DMS114 treated with DMSO at 0.1 percent for 48 hours (cell line): Measurements from ENCODE around the gene ELP4.

Source experiments
- DNase-seq: peaks from one replicate; lab custom pipeline; 2025; ENCODE audit not compliant: unreplicated experiment; lab: John Stamatoyannopoulos, UW

The ELP4 gene

DNA sequence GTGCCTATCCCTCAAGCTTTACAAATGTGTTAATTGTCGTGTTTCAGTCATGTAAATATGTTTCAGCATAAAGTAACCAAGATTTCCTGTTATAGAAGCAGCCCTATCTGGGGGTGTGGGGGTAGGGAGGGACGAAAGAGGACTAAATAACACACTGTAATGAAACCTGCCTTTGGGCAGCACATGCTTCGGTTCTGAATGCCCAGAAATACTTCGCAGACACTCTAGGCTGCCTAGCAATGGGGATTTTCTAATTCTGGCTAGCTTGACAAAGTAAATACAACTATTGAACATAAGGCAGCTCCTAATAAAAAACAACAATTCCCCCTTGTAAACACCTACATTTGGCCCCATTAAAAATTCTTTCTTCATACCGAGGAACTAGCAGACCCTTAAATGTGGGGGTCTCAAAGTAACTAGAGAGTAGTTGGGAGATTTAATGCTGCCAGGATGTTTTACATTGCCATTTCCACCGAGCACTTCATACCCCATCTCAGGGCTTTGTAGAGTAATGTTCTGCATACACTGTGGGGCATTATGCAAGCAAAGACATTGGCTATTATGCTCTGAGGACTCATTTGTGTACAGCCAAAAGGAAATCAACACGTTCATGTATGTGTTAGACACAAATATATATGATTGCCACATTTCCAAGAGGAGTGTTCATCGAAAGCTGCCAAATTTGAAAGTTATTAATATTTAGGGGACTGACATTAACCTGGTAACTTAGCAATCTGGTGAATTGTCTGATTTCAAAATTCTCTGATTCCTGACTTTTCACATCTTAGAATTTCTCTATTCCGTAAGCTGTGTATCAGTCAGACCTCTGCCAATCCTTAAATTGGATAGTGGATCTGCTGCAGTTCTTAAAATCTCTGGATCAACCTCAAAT is 259.4 kb downstream of the ELP4 start:
- no peak for DNase-seq

DNA sequence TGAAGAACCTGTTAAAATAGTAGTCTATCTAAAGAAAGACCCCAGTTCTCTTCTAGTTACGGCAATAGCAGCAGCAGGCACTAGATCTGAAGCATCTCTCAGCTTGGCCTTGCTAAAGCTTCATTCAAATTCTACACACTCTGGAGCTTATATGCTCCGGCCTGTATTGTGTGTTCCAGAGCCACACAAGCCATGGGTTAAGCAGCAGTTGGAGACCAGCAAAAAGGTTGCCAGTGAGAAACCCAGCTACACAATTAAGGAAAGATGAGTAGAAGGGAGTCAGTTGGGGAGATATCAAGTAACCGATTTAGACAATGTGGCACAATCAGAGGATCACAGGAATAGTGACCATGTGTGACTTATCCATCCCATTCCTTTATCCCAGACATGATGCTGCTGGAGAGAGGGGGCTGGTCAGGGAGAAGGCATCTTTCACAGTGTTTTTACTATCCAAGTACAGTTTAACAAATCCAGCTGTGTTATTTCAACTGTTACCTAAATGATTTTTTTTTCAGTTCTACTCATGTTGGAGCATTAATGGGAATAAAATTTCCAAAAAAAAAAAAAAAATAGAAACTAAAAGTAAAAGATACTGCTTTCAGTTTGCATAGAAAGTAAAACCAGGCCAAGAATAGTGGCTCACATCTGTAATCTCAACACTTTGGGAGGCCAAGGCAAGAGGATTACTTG is 260.6 kb downstream of the ELP4 start:
- no peak for DNase-seq

DNA sequence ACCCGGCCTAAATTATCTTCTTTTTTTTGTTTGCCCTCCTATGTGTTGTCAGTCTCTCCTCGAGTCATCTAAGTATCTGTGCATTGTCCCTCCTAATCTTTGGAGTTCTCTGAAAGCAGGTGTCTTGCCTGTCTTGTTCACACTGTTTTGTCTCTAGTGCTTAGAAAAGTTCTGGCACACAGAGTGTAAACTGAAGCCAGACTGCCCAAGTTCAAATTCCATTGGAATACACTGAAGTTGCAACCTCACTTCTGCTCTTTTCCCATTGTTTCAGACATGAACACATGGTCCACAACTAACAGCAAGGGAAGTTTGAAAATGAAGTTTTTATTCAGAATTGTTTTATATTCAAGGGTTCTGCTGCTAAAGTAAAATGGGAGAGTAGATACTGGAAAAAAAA is 262.8 kb downstream of the ELP4 start:
- DNase-seq: no peak

DNA sequence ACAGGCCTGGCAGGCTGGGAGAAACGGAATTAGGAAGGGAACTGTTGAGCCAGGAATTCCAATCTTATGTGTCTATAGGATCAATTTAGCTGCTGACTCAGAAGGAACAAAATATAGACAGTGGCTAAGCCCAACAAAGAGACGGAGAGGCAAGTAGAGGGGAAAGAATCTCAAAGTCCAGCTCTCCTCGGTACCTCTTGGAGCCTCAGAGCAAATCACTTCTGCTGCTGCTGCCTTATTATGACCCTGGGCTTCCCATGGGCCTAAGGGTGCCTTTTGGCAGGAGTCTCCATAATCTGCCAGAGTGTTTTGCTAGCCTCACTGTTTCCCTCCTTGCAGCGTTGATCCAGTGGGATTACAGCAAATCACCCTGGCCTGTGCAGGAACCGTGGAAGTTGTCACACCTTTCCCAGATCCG is 269.8 kb downstream of the ELP4 start:
- DNase-seq: no peak

DNA sequence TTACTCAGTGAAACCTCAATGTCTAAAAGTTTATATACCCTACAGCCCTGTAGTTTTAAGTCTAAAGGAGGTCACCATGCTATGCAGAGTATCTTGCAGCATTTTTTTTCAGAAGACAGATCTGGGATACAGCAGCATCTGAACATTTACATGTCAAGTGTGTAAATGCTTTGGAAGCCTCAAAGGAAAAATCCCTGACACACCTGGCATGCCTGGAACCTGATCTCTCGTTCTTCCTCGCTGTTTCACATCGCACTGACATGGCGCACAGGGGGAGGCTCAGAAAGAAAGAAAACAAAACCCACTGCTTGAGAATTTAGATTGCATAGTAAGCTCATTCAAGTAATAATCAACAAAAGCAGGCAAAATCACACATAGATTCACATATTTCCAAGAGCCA is 270.5 kb downstream of the ELP4 start:
- no peak for DNase-seq

DNA sequence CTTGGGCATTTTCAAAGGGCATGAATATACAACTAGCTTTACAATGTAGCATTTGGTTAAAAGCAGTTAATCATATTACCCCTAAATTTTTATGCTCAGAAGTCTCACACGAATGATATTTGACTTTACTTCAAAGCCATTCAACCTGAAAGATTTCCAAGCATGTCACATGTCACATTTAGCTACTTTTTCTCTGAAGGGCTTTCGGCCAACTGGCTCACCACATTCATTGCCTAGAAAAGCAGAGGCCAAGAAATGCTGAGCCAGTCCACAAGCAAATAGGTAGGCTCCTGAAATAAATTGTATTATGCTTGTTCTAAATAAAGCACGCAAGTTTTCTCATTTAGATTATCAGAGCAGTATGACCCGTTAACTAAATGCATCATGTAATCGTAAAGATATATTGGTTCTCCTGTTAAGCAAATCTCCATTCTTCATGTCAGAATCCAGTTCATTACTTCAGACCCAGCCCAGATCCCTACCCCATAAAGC is 271.0 kb downstream of the ELP4 start:
- DNase-seq: no peak

DNA sequence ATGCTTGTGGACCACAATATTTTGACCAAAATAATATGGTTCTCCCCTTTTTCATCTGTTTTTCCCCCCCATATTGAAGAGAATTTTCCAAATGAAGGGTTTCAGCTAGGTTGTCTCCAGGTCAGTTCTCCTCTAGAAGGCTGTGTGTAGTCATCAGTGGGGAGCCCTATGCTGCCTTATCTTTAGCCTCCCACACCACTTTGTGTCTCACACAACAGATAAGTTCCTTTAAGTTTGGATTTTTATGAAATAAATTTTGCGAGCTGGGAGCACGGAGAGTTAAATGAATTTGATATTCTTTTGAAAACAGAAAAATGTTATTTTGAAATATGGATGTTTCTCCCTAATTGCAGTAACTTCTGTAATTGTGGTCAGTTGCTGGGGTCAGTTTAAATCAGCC is 272.7 kb downstream of the ELP4 start:
- DNase-seq: no peak

DNA sequence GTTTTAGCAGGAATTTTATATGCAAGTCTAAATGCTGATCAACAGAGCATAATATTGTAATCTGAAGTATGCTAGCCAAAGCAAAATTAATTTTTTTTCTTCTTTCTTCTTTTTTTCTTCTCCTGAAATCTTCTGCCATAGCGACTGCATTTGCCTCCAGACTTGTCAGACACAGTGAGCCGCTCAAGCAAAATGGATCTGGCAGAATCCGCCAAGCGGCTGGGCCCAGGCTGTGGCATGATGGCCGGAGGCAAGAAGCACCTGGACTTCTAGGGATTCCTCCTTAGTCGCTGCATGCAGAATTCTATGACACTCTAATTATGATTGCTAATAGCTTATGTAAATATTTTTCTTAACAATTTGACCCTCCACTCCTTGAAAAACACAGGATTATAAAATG is 273.7 kb downstream of the ELP4 start:
- no peak for DNase-seq

DNA sequence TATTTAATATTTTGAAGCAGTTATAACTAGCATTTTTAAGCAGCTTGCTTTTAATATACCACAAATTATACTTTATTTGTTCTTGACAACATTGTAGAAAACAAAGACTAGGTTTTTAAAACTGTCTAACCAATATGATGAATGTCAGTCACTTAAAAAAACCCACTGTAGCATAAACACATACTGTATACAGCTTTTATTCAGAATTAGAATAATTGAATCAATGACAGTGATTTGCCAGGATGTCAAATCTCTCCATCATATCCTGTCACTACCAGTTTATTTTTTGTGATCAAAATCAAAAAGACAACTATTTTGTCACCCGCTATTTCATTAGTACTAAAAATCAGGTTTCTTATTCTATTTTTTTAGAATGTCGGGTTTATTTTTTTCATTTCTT is 275.0 kb downstream of the ELP4 start:
- DNase-seq: no peak

DNA sequence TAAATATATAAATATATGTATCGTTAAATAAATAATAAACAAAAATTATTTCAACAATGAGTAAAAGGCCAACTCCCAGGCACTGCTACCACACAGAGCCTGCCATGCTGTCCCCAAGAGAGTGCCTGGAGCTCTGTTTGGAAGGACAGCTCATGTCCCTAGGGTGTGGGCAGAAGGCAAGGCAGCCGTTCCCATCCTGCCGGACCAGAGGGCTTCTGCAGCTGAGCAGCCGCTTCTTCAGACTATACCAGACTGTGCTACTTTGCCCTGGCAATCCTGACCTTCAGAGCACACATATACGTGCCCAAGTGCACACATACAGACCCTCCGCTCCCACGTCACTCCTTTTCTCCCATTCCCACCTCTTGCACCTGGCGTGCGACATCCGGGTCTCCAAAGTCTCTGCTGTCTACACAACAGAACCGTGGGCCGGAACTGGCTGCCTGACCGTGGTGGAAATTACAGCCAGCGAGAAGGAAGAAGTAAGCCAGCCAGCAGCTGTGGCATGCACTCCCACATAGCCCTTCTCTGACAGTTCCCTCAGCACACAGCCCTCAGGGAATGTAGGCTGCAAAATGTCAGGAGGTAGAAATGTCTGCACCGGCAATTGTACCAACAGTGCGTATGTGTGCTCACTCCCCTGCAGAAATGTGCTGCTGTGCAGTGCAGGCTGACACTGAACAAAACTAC is 277.6 kb downstream of the ELP4 start:
- DNase-seq: peak; percentile 86

DNA sequence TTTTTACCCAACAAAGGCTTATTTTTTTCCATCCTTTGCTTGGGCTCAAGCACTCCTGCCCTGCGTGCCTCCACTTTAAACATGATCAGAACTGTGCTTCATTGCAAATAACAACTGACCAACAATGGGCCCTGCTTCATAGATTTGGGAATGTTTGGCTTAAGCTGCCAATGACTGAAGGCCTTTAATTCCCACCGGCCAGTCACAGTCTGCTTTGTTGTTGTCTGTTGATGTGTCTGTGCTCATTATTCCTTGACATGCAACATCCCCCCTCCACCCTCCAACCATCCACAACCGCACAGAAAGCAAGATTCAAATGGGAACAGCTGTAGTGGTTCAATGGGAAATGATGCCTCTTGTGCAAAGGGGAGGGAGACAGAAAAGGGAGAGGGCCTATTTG is 278.5 kb downstream of the ELP4 start:
- DNase-seq: peak; percentile 78

DNA sequence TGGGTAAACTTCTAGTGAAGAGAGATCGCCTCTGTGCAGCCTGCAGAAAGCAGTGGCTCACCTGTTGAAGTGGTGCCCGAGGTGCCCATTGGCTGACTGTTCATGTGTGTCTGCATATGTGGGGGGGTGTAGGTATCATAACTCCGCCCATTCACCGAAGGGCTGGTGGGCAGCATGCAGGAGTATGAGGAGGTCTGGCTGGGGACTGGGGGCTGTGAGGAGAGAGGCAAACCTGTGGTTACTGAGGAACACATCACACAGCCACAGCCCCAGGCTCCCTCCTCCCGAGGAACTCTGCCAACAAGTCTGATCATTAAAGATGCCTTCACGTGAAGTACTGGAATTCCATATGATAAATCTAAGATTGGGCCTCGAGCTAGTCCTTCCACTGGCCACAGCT is 281.1 kb downstream of the ELP4 start:
- DNase-seq: no peak

DNA sequence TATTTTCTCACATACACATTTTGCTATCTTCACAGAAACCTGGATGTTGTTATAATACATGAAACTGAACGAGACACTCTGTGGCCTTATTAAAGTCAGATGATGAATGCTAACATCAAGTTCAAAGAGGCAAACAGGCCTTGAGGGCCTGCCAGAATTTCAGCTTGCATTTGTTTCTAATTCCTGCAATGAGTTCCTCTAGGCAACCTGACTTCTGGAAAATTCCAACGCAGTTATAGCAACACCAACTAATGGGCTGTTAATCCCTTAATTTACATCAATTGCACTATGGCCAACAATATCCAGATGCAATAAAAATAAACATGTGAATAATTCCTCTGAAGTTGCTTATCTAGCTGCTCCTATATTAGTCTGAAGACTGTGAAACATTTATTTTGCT is 282.5 kb downstream of the ELP4 start:
- DNase-seq: no peak

DNA sequence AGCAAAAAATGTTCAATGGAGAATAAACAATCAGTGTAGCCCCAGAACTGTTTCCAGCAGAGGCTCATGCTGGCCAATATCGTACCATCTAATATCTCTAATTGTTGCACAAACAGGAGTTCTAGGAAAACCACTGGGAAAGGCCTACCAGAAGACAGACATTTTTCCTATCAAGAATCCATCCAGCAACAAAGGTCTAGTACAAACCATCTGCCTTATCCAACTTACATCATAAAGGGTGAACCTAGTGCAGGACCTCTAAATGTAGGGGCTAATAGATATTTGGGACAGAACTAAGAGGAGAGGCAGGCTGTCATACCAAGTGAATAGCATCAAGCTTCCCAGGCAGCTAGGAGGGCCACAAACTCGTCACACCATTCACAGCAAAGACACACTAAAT is 282.9 kb downstream of the ELP4 start:
- no peak for DNase-seq

DNA sequence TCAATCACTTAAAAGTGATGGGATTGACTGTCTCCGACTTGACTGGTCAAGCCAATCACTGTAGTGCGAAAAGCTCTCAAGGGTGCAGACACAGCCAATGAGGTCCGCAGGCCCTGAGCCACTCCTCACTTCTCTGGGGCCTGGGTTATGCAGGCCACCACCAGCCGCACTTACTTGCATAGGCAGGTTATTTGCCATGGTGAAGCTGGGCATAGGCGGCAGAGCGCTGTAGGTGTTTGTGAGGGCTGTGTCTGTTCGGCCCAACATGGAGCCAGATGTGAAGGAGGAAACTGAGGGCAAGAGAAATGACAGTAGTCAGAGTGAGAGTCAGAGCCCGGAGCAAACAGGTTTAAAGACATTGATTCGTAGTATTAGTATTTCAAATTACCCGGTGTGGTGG is 283.7 kb downstream of the ELP4 start:
- no peak for DNase-seq

DNA sequence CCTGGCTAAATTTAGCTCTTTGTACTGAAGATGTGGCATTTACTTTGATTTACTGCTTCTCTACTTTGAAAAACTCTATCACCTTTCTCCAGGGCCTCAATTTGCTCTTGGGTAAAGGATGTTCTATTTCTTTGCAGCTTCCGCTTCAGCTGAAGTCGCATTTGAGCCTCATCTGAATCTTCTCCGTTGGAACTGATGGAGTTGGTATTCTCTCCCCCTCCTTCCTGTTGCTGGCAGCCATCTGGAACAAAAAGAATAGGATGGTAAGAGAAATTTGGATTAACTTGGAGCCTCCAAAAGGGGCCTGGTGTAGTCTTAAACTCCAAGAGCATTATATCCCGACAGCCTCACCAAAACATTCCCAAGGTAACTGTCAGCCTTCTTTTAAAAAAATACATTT is 285.0 kb downstream of the ELP4 start:
- no peak for DNase-seq

DNA sequence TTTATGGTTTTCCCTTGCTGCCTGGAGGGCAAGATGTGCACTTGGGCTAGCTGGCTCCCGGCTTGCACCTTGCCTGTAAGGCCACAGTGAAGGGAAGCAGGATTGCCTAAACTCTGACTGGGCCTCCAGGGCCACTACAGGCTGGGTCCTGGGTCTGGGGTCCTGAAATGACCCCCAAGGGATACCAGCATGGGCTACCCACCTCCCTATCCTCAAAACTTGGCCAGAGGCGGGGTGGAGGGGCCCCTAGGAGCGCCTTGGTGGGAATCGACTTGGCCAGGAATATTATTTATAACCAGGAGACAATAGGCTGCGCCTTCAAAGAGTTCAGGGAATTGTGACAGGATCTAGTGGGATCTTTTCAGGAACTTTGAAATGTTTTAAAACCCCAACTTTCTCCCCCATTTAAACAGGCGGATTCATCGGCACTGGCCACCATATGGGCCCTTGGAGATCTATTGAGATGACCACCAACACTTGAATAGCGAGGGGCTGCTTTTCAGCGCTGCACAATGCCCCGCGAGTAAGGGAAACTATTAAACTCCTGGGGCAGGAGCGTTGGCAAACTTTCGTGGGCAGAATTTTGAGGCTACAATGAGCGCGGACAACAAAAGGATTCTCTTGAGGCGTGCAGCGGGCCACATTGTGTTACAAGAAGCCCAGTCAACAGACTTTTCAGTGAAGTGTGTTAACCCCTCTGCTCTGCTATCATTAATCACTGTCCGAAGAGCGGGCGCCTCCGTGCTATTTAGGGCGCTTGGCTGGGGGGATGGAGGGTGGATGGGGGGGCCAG is 286.3 kb downstream of the ELP4 start:
- no peak for DNase-seq

DNA sequence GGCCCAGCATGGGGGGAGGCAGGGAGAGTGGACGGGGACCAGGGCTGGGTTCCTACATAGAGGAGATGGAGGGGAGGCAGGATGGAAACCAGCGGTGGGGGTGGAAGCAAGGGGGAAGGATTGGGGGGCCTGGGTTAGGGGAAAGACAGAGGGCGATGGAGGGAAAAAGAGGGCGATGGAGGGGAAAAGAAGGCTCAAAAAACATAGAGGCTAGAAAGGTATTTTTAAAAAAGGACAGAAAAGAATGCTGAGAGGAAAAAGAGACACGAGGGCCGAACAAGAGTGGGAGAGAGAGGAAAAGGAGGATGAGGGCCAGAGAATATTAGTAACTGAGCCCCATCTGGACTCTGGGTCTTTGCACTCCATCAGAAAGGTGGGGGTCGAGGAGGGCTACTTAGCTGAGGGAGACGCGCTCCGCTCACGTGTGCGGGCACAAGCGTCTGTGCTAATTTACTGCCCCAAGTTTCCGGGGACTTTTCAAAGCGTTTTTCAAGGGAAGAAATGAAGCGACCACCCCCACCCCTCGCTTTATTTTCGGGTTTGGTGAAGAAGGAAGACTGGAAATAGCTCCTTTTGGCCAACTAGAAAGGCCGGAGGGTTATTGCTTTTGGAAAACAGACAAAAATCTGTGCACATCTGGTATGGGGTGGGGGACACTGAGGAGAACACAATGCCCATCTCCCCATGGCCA is 287.1 kb downstream of the ELP4 start:
- DNase-seq: no peak

DNA sequence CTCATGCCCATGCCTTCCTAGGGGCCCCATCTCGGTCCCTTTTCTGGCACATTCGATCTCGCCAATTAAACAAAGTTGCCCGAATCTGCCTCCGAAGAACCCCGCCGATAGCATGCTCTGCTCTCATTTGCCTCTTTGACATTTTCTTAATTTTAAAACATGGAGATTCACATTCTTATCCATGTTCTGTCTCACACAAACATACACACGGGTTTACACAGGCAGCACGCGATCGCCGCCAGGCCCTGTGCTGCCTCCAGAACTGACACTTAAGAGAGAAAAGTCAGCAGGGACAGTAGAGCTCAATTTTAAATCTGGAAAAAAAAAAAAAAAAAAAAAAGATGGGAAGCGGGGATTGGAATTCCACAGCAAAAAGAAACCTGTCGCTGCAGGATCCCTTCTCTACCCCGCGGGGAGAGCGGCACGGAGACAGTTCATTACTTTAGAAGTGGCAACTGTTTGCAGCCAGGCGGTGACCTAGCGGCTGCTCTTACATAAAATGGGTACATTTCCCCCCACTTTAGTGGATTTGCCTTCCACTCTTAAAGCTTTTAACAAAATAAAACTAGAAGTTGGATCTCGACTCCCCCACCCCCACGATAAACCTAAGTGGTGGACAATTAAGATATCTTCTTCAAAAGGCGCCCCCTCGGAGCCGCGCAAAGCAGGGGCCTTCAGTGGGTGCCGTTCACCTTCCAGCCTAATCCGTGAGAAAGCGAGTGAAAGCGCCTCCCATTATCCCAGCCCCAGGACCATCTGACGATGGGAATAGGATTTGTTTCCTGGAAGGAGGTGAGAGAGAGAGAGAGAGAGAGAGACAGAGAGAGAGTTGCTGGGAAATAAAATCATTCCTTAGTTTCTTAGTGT is 287.9 kb downstream of the ELP4 start:
- DNase-seq: no peak
